Calu3 (cell line): Measurements from ENCODE around the gene SPECC1. TPM values are rescaled to one million over a fixed set of nuclear protein-coding genes. Genes with fewer than 3 reads are reported as not detected.

Source experiments
- BruUV-seq: library from RNA; stranded (reverse); fragments of 400-500 nt; replicated peaks from 2 replicates; lab custom pipeline; 2021; lab: Mats Ljungman, UMichigan
- CTCF ChIA-PET: fragments of 300-600 bp; sonication (Branson Sonifier 250); formaldehyde crosslinking; loops from one replicate; lab custom pipeline; 2022; ENCODE audit warnings: antibody characterized with exemption; lab: Charles Lee
- DNase-seq: peaks from one replicate; pipeline ENCODE4 v3.0.0; 2022
- H3K27ac Mint-ChIP-seq: one replicate; pipeline ENCODE4 v1.8.0; 2022; ENCODE audit warnings: mixed read lengths; ENCODE audit not compliant: unreplicated experiment
- H3K27me3 Mint-ChIP-seq: one replicate; pipeline ENCODE4 v1.8.0; 2022; ENCODE audit warnings: mixed read lengths; ENCODE audit not compliant: unreplicated experiment
- H3K36me3 Mint-ChIP-seq: one replicate; pipeline ENCODE4 v1.8.0; 2022; ENCODE audit warnings: mild to moderate bottlenecking, moderate library complexity, mixed read lengths; ENCODE audit not compliant: insufficient read depth, unreplicated experiment
- H3K4me1 Mint-ChIP-seq: one replicate; pipeline ENCODE4 v1.8.0; 2022; ENCODE audit warnings: mild to moderate bottlenecking, low read depth, mixed read lengths; ENCODE audit not compliant: unreplicated experiment
- H3K4me3 Mint-ChIP-seq: one replicate; pipeline ENCODE4 v1.8.0; 2022; ENCODE audit warnings: mild to moderate bottlenecking, low read depth, moderate library complexity, mixed read lengths; ENCODE audit not compliant: unreplicated experiment
- H3K9me3 Mint-ChIP-seq: one replicate; pipeline ENCODE4 v1.8.0; 2022; ENCODE audit warnings: low read depth, mixed read lengths; ENCODE audit not compliant: unreplicated experiment
- intact Hi-C: fragments of 100-400 bp; cut with micrococcal nuclease; formaldehyde crosslinking; loops from one replicate; pipeline ENCODE4 v1.10.0; 2022; ENCODE audit not compliant: unreplicated experiment
- total RNA-seq: library from RNA; stranded (reverse); gene quantifications from 2 replicates; pipeline ENCODE4 v1.2.3, GENCODE V29; 2022
- TF ChIP-seq, protein P1 (sequence below): fragments of 200-600 bp; IDR thresholded peaks from one replicate; pipeline ENCODE4 v1.8.0; 2022; ENCODE audit warnings: antibody characterized with exemption; ENCODE audit not compliant: unreplicated experiment

Gene SPECC1
- total RNA-seq, 1 experiment from 2014 or later: 53.5 TPM

DNA sequence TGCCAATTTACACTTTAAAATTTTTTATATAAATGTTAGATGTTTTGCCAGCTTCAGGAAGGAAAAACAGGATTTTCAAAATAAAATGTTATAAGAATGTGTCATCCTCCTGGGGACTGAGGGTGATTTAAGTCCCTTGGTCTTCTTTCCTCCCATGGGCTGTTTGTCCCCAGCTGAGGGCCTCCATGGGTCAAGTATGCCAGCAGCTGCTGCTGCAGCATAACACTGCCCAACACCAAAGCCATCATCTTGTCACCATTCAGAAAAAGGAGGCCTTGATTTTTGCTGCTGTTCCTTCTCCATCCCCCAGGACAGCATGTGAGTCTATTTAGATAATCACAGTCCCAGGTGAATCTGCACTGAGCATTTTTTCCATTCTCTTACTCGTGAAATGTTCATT, 269.6 kb downstream of the SPECC1 start:
- CTCF ChIA-PET: no interaction called here
- no peak overlapping the region for H3K4me3 Mint-ChIP-seq
- H3K27me3 Mint-ChIP-seq: no peaks in the 10 kb centered on the region
- intact Hi-C loops: no loop called here
- TF ChIP-seq, protein P1, sequence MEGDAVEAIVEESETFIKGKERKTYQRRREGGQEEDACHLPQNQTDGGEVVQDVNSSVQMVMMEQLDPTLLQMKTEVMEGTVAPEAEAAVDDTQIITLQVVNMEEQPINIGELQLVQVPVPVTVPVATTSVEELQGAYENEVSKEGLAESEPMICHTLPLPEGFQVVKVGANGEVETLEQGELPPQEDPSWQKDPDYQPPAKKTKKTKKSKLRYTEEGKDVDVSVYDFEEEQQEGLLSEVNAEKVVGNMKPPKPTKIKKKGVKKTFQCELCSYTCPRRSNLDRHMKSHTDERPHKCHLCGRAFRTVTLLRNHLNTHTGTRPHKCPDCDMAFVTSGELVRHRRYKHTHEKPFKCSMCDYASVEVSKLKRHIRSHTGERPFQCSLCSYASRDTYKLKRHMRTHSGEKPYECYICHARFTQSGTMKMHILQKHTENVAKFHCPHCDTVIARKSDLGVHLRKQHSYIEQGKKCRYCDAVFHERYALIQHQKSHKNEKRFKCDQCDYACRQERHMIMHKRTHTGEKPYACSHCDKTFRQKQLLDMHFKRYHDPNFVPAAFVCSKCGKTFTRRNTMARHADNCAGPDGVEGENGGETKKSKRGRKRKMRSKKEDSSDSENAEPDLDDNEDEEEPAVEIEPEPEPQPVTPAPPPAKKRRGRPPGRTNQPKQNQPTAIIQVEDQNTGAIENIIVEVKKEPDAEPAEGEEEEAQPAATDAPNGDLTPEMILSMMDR: no peak
- H3K4me1 Mint-ChIP-seq: no peaks in the 10 kb centered on the region
- peaks cover 10% of the 10 kb centered on the region for H3K36me3 Mint-ChIP-seq
- H3K9me3 Mint-ChIP-seq: no peaks in the 10 kb centered on the region
- DNase-seq: no peak
- H3K27ac Mint-ChIP-seq: no peak overlapping the region
- no TSS peak for BruUV-seq

DNA sequence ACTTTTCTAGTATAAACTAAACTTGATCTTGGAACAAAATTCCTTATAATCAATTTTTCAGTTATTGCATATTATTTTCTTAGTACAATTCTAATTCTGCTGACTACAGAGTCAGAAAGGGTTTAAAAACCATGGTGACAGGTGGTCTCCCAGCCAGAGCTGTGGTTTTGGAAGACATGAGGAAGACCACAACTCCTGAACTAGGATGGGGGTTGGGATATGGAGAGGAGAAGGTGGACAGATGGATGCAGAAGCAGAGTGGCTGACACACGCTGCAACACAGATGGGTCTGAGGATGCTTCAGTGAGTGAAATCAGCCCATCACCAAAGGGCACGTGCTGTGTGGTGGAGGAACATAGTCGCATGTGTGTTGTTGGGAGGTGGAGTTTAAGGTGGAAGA, 270.5 kb downstream of the SPECC1 start:
- CTCF ChIA-PET: no interaction called here
- Mint-ChIP-seq H3K4me1 (no peaks in the 10 kb centered on the region), H3K27me3 (no peaks in the 10 kb centered on the region), H3K4me3 (no peak overlapping the region), H3K9me3 (no peaks in the 10 kb centered on the region), H3K27ac (no peak overlapping the region), H3K36me3 (peaks cover 10% of the 10 kb centered on the region)
- BruUV-seq: no TSS peak
- intact Hi-C loops: no loop called here
- no peak for DNase-seq
- TF ChIP-seq, protein P1: no peak

DNA sequence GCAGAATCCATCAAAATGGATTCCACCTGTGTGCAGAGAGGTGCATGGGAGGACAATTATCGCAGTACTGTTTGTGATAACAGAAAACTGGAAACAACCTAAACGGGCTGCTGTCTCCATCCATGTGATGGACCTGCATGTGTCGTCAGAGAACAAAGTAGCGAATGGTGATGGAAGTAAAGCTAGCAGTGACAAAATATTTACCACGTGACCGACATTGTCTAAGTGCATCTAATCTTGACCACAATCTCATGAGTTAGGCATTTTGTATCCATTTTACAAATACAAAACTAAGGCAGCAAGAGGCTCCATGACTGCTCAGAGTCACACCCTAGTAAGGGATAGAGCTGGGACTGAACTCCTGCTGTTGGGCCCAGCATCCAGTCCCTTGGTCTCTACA, 270.9 kb downstream of the SPECC1 start:
- Mint-ChIP-seq H3K4me3 (no peak overlapping the region), H3K4me1 (no peaks in the 10 kb centered on the region), H3K9me3 (no peaks in the 10 kb centered on the region), H3K27me3 (no peaks in the 10 kb centered on the region), H3K36me3 (peaks cover 10% of the 10 kb centered on the region), H3K27ac (no peak overlapping the region)
- BruUV-seq: no TSS peak
- TF ChIP-seq, protein P1: no peak
- intact Hi-C loops: no loop called here
- CTCF ChIA-PET: no interaction called here
- DNase-seq: no peak

DNA sequence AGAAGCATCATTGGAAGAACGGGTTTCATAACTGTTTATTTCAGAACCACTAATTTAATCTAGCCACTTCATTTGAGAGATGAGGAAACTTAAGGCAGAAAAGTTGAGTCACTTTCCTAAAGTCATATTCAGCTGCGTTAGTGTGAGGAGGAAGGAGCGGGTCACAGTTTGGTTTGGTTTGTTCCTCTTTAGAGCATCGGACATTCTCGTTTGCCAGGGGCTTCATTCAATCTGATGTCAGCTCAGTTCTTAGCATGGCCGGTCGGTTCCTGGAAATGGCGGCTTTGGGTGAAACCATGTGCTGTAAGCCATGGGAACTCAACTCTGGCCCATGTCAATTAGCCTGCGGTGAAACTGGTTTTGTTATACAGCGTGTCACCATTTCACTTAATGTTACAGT, 271.7 kb downstream of the SPECC1 start:
- H3K9me3 Mint-ChIP-seq: no peaks in the 10 kb centered on the region

More for the DNA sequence above, 271.7 kb downstream of the SPECC1 start:
- TF ChIP-seq, protein P1: no peak
- Mint-ChIP-seq H3K27ac (no peak overlapping the region), H3K36me3 (peaks cover 10% of the 10 kb centered on the region), H3K4me1 (no peaks in the 10 kb centered on the region), H3K4me3 (no peak overlapping the region), H3K27me3 (no peaks in the 10 kb centered on the region)
- no TSS peak for BruUV-seq
- DNase-seq: no peak
- CTCF ChIA-PET: no interaction called here
- intact Hi-C loops: no loop called here
